GM12878 (cell line): ENCODE data around the gene ADCY2.

Experiments
- SMC3 ChIP-seq: IDR thresholded peaks from 2 replicates; pipeline ENCODE4 v1.6.1; 2011; ENCODE audit warnings: low read length, improper control_type of control experiment, borderline replicate concordance
- ZBTB33 ChIP-seq: fragments of 450-650 bp; IDR thresholded peaks from 2 replicates; pipeline ENCODE4 v1.6.1; 2017; ENCODE audit warnings: mild to moderate bottlenecking

DNA sequence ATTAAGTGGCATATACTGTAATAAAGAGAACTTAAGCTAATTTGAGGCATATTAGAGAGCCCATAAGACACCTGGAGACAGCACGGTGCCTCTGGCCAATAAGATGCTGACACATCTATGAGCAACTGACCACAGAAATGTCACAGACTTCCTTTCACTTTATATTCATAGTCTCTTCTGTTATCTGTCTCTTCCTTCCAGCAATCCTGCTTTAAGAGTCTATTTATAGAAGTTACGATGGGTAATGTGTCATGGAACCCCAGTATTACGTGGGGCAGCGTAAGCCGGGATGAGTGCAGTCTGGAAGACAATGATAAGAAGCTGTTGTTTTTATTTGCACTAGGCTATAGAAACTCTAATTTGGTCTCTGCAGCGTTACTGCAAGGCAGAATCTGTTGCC is 318.2 kb downstream of the ADCY2 start:
- TF ChIP-seq ZBTB33 (no peak), SMC3 (no peak)
